Body of pancreas (tissue), 4 donors: Measurements from ENCODE around the gene HPS5.

Experiments
- CTCF ChIP-seq, 7 experiments: fragments of 450-650 bp in 4 of 7; fragments of 200-600 bp in 3 of 7; sonication (generic) in 3 of 7; IDR thresholded peaks; one replicate each; pipeline ENCODE4 v1.5.1; 2016 to 2019; ENCODE audit warnings: antibody characterized with exemption in 7 of 7
- POLR2A ChIP-seq, 3 donors: fragments of 450-650 bp; IDR thresholded peaks; one replicate each; pipeline ENCODE4 v1.6.1; 2016; ENCODE audit warnings: antibody characterized with exemption in 3 of 3, mild to moderate bottlenecking in 2 of 3

GRCh38 chr11:18285841-18286240 is 36.1 kb downstream of the HPS5 start:
- TF ChIP-seq POLR2A (IDR thresholded peaks at IDR 0.05) (no peak), CTCF (IDR thresholded peaks at IDR 0.05) (no peak)
